ENCODE results near the gene DKC1. TPM values are rescaled to one million over a fixed set of nuclear protein-coding genes. Genes with fewer than 3 reads are reported as not detected.
A peak's percentile ranks its signal among the peaks of the same experiment; 100 is the strongest.
"Not testable (repeated sequence)": the region's sequence is repeated elsewhere in the genome, so short reads cannot be mapped to it uniquely, and the experiment has no call there.

The DKC1 gene
- total RNA-seq, 2 experiments from 2014 or later: 67.2 to 70.5 TPM

GRCh38 chrX:154804957-154805695 lies 42.5 kb downstream of the DKC1 start, which contains the start of gene MPP1:
TSS of gene MPP1 (minus strand) at chrX:154805485. CDS start at chrX:154805373, 112 bp downstream.
- Mint-ChIP-seq H3K27ac (peak within 1 kb of the TSS; percentile 82), H3K9me3 (peaks cover 5% of the 10 kb centered on the region), H3K36me3 (peaks cover 6% of the 10 kb centered on the region), H3K4me1 (peaks cover 31% of the 10 kb centered on the region), H3K4me3 (peak within 1 kb of the TSS; percentile 82), H3K27me3 (peaks cover 2% of the 10 kb centered on the region)
- DNase-seq (peak; percentile 86), ATAC-seq (ENCODE audit: low read depth) (peak; percentile 85)
- POLR2A ChIA-PET: interaction anchor here (1.0 to 1.8 kb wide), 7 partner anchors 11 to 57 kb away, joined by 4 to 10 read pairs (median 5); partner anchors contain the start of gene DKC1

- Mint-ChIP-seq H3K4me3 (peak overlapping the region; percentile 82), H3K27me3 (peaks cover 2% of the 10 kb centered on the region), H3K36me3 (peaks cover 6% of the 10 kb centered on the region), H3K27ac (peak overlapping the region; percentile 82), H3K9me3 (peaks cover 5% of the 10 kb centered on the region), H3K4me1 (peaks cover 26% of the 10 kb centered on the region)
- POLR2A ChIA-PET: interaction anchor here (1.0 to 1.8 kb wide), 7 partner anchors 11 to 57 kb away, joined by 4 to 10 read pairs (median 5); partner anchors contain the start of gene DKC1
- no peak for ATAC-seq (ENCODE audit: low read depth)
- DNase-seq: no peak
Observed at GRCh38 chrX:154805696-154806091, 43.0 kb downstream of the DKC1 start.

- Mint-ChIP-seq H3K4me1 (peaks cover 18% of the 10 kb centered on the region), H3K9me3 (peaks cover 5% of the 10 kb centered on the region), H3K27ac (no peak overlapping the region), H3K27me3 (peaks cover 2% of the 10 kb centered on the region), H3K4me3 (no peak overlapping the region), H3K36me3 (peaks cover 6% of the 10 kb centered on the region)
- ATAC-seq (ENCODE audit: low read depth) (no peak), DNase-seq (no peak)
- POLR2A ChIA-PET: no interaction called here
Observed at GRCh38 chrX:154806837-154807501, 44.3 kb downstream of the DKC1 start.

- no peak overlapping the region for H3K4me3 Mint-ChIP-seq
- DNase-seq (no peak), ATAC-seq (ENCODE audit: low read depth) (peak; percentile 29)
- peaks cover 4% of the 10 kb centered on the region for H3K36me3 Mint-ChIP-seq
- peaks cover 8% of the 10 kb centered on the region for H3K4me1 Mint-ChIP-seq
- POLR2A ChIA-PET: no interaction called here
- peaks cover 5% of the 10 kb centered on the region for H3K9me3 Mint-ChIP-seq
- peaks cover 9% of the 10 kb centered on the region for H3K27me3 Mint-ChIP-seq
- H3K27ac Mint-ChIP-seq: no peak overlapping the region
Observed at GRCh38 chrX:154809939-154810665, 47.4 kb downstream of the DKC1 start.

- no peak for ATAC-seq (ENCODE audit: low read depth)
- POLR2A ChIA-PET: no interaction called here
- H3K9me3 Mint-ChIP-seq: no peaks in the 10 kb centered on the region
- H3K27me3 Mint-ChIP-seq: peaks cover 9% of the 10 kb centered on the region
- peaks cover 1% of the 10 kb centered on the region for H3K36me3 Mint-ChIP-seq
- H3K4me3 Mint-ChIP-seq: no peak overlapping the region
- DNase-seq: no peak
- H3K4me1 Mint-ChIP-seq: peaks cover 9% of the 10 kb centered on the region
- no peak overlapping the region for H3K27ac Mint-ChIP-seq
Observed at GRCh38 chrX:154812341-154813101, 49.9 kb downstream of the DKC1 start.

GRCh38 chrX:154813801-154814200 lies 51.1 kb downstream of the DKC1 start:
- Mint-ChIP-seq H3K4me3 (no peak overlapping the region), H3K27me3 (peaks cover 9% of the 10 kb centered on the region), H3K27ac (no peak overlapping the region), H3K4me1 (peaks cover 9% of the 10 kb centered on the region), H3K9me3 (no peaks in the 10 kb centered on the region), H3K36me3 (no peaks in the 10 kb centered on the region)
- POLR2A ChIA-PET: no interaction called here
- DNase-seq (no peak), ATAC-seq (ENCODE audit: low read depth) (no peak)

- Mint-ChIP-seq H3K27ac (no peak overlapping the region), H3K4me1 (peaks cover 4% of the 10 kb centered on the region), H3K4me3 (no peak overlapping the region), H3K9me3 (no peaks in the 10 kb centered on the region), H3K36me3 (no peaks in the 10 kb centered on the region), H3K27me3 (peaks cover 9% of the 10 kb centered on the region)
- ATAC-seq (ENCODE audit: low read depth) (no peak), DNase-seq (no peak)
- POLR2A ChIA-PET: no interaction called here
Observed at GRCh38 chrX:154815274-154815818, 52.7 kb downstream of the DKC1 start.

GRCh38 chrX:154816326-154816898 lies 53.7 kb downstream of the DKC1 start:
- DNase-seq; ATAC-seq (ENCODE audit: low read depth); H3K27me3 Mint-ChIP-seq; H3K27ac Mint-ChIP-seq; H3K4me3 Mint-ChIP-seq; POLR2A ChIA-PET; H3K36me3 Mint-ChIP-seq; H3K9me3 Mint-ChIP-seq; H3K4me1 Mint-ChIP-seq: not testable (repeated sequence)

- H3K27ac Mint-ChIP-seq; H3K27me3 Mint-ChIP-seq; H3K4me1 Mint-ChIP-seq; H3K9me3 Mint-ChIP-seq; POLR2A ChIA-PET; H3K36me3 Mint-ChIP-seq; ATAC-seq (ENCODE audit: low read depth); H3K4me3 Mint-ChIP-seq; DNase-seq: not testable (repeated sequence)
Observed at GRCh38 chrX:154817048-154817618, 54.5 kb downstream of the DKC1 start.

- H3K27me3 Mint-ChIP-seq: peaks cover 3% of the 10 kb centered on the region
- ATAC-seq (ENCODE audit: low read depth) (no peak), DNase-seq (no peak)
- no peaks in the 10 kb centered on the region for H3K36me3 Mint-ChIP-seq
- H3K27ac Mint-ChIP-seq: no peak overlapping the region
- no peak overlapping the region for H3K4me3 Mint-ChIP-seq
- H3K9me3 Mint-ChIP-seq: no peaks in the 10 kb centered on the region
- H3K4me1 Mint-ChIP-seq: peaks cover 11% of the 10 kb centered on the region
- POLR2A ChIA-PET: interaction anchor here (2.0 kb wide), 1 partner anchor 14 kb away, joined by 5 read pairs; the partner anchor contains the start of gene MPP1
Observed at GRCh38 chrX:154818916-154819770, 56.5 kb downstream of the DKC1 start.

GRCh38 chrX:154819771-154820341 lies 57.2 kb downstream of the DKC1 start:
- H3K4me3 Mint-ChIP-seq: no peak overlapping the region
- H3K27ac Mint-ChIP-seq: no peak overlapping the region
- POLR2A ChIA-PET: interaction anchor here (2.0 kb wide), 1 partner anchor 15 kb away, joined by 5 read pairs; the partner anchor contains the start of gene MPP1
- no peaks in the 10 kb centered on the region for H3K9me3 Mint-ChIP-seq
- DNase-seq: no peak
- no peaks in the 10 kb centered on the region for H3K36me3 Mint-ChIP-seq
- H3K4me1 Mint-ChIP-seq: peaks cover 11% of the 10 kb centered on the region
- peaks cover 2% of the 10 kb centered on the region for H3K27me3 Mint-ChIP-seq
- ATAC-seq (ENCODE audit: low read depth): no peak

All from activated naive CD8-positive, alpha-beta T cell treated with anti-CD3 and anti-CD28 coated beads, Interleukin-2, amount 10 ng/mL, durations not matched to agents 7 days and 5 days (primary cell).